Spleen (tissue), 7 donors: Measurements from ENCODE around the gene CCDC154.

ENCODE experiments used
- POLR2A ChIP-seq, 3 donors: fragments of 450-650 bp; IDR thresholded peaks; one replicate each; pipeline ENCODE4 v1.5.1; 2017; ENCODE audit warnings: antibody characterized with exemption in 3 of 3, mild to moderate bottlenecking in 1 of 3
- POLR2AphosphoS5 ChIP-seq, 3 donors: sonication (generic); formaldehyde crosslinking; IDR thresholded peaks; one replicate each; pipeline ENCODE4 v1.5.1; 2017; ENCODE audit warnings: antibody characterized with exemption in 3 of 3
- TF ChIP-seq, protein P1 (sequence below), 11 experiments: fragments of 200-600 bp in 7 of 11; fragments of 450-650 bp in 4 of 11; sonication (generic) in 4 of 11; IDR thresholded peaks in 8 of 11; conservative IDR thresholded peaks in 3 of 11; 1 replicate in 7 of 11; 2 replicates in 4 of 11; pipeline versions ENCODE4 v1.4.0 to v1.8.0; 2016 to 2021; ENCODE audit warnings: antibody characterized with exemption in 11 of 11, inconsistent platforms in 4 of 11, mild to moderate bottlenecking in 1 of 11
- donor health status: DM: no; HTN: no; CAD: no; lungs with moderate emphysema.
- donor health status: DM: no; HTN: no; CAD: no.
- donor health status: DM: no; HTN: no; CAD: no.

GRCh38 chr16:1416521-1416941 is 27.8 kb downstream of the CCDC154 start:
- TF ChIP-seq, protein P1, sequence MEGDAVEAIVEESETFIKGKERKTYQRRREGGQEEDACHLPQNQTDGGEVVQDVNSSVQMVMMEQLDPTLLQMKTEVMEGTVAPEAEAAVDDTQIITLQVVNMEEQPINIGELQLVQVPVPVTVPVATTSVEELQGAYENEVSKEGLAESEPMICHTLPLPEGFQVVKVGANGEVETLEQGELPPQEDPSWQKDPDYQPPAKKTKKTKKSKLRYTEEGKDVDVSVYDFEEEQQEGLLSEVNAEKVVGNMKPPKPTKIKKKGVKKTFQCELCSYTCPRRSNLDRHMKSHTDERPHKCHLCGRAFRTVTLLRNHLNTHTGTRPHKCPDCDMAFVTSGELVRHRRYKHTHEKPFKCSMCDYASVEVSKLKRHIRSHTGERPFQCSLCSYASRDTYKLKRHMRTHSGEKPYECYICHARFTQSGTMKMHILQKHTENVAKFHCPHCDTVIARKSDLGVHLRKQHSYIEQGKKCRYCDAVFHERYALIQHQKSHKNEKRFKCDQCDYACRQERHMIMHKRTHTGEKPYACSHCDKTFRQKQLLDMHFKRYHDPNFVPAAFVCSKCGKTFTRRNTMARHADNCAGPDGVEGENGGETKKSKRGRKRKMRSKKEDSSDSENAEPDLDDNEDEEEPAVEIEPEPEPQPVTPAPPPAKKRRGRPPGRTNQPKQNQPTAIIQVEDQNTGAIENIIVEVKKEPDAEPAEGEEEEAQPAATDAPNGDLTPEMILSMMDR (IDR thresholded peaks at IDR 0.05 in 8 of 11, conservative IDR thresholded peaks at IDR 0.05 in 3 of 11) = no peak
- TF ChIP-seq POLR2A (IDR thresholded peaks at IDR 0.05) = no peak
- TF ChIP-seq POLR2AphosphoS5 (IDR thresholded peaks at IDR 0.05) = no peak
